HuH-7 (cell line): ENCODE measurements around the gene CFD.
A peak's percentile ranks its signal among the peaks of the same experiment; 100 is the strongest.
"Not testable (repeated sequence)": the region's sequence is repeated elsewhere in the genome, so short reads cannot be mapped to it uniquely, and the experiment has no call there.

Experiments
- DNase-seq: peaks from one replicate; pipeline ENCODE4 v3.0.0; 2011; ENCODE audit warnings: low spot score

Gene CFD

DNA sequence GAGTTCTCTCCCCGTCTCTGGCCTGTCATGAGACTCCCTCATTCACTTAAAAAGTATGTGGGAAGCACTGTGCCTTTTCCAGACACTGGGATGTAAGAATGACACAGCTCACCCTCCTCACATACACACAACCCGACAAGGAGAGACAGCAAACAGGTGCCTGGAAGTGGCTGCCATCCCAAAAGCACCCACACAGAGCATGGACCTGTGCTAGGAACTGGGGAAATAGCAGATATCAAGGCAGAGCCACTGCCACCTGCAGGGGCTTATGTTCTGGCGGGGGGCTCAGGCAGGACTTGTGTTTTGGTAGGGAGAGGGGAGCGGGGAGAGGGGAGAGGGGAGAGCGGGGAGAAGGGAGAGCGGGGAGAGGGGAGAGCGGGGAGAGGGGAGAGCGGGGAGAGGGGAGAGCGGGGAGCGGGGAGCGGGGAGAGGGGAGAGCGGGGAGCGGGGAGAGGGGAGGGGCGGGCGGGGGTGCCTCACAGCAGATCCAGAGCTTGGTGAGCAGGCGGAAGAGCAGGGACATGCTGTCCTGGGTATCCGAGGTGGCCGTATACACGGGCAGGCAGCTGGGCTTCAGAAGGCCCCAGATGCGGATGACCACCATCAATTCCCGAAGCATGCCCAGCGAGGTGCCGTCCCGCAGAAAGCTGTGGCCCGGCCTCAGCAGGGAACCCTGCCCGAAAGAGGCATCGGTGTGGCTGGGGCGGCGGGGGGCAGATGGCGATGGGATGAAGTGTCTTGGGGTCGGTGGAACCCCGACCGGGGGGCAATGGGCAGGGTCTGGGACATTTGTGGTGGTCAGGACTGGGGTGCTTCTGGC, 12.2 kb downstream of the CFD start:
- DNase-seq = peak; percentile 79

DNA sequence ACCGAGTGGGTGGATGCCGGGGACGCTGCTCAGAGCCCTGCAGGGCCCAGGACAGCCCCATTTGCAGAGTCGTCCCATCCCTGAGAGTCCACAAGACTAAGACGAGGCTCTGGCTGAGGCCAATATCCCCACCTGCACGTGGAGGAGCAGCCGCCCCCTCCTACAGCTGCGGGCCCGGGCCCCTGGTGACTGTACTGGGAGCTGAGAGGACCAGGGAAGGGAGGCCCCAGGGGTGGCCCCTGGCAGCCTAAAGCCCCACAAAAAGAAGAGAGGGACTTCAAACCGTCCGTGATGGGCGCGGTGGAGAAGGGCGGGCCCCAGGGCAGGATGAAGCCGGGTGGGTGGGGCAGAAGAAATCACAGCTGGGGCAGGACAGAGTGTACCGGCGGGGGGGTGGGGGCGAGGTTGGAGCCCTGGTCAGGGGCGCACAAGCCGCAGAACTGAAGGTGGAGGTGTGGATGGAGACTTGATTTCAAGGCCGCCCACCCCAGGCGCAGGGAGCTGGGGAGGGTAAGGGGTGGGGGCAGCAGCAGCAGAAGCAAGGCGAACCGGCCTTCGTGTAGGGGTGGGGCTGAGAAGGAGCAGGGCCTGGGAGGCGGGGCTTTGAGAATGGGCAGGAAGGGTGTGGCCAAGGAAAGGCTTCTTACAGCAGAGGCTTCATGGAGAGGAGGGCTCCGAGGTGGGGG, 12.9 kb downstream of the CFD start:
- peak; percentile 57 for DNase-seq

- DNase-seq = peak; percentile 58
Measured at GRCh38 chr19:873084-873483, 13.6 kb downstream of the CFD start.

DNA sequence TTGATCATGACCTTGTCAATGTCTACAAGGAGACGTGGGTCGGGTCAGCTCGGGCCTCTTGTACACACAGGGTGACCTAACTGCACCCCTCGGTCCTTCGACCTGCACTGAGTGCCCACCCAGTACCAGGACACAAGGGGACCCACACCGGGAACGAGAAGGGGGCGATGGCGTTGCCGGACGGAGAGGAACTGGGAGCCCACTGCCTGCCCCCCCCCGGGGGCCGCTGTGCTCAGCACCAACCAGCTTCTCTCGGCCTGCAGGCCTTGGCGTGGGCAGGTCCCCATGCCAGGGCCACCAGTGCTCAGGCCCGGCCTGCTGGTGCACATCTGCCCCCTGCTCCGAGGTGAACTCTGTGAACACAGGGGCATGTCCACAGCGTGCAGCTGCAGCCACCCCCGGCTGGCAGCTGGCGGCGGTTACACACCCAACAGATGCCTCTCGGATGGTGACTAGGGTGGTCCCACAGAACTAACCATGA, 14.1 kb downstream of the CFD start:
- DNase-seq = no peak

DNA sequence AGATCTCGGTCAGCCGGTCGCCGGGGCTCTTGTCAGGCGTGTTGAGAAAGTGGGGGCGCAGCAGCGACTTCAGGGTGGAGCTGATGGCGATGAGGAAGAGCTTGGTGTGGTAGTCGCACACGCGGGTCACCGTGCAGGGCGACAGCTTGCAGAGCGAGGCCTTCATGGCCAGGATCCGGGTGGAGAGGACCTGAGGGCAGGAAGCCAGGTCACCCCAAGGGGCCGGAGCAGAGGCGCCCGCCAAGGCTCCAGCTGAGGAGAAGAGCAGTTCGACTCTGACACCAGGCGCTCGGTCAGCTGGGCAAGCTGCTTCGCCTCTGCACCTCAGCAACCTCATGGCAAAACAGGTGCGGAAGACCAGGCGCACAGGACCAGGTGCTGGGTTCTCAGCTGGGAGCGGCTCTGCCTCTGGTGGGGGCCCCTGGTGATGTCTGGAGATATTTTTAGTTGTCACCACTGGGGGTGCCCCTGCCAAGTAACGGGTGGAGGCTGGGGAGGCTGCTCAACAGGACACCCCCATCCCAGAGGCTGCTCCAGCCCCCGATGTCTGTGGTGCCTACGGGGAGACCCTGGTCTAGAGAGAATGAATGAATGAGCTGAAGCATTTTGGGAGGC, 15.9 kb downstream of the CFD start:
- no peak for DNase-seq

GRCh38 chr19:876089-876488, 16.6 kb downstream of the CFD start:
- no peak for DNase-seq

DNA sequence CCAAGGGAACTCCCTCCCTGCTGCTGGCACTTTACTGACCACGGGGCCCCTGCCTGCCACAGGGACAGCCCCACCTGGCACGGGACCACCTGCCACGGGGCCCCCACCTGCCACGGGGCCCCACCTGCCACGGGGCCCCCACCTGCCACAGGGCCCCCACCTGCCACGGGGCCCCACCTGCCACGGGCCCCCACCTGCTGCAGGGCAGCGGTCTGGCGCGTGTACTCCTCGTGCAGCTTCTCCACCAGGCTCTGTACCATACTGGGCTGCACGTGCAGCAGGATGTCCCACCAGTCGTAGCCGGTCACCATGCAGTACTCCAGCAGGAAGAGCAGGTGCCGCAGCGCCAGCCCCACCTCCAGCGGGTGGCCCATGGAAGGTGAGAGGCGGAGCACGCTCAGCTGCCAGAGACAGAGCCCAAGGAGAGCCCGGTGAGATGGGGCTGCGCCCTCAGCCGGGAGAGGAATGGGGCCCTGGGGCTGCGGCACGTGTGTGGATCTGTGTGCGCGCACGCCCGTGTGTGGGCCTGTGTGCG, 17.4 kb downstream of the CFD start:
- no peak for DNase-seq

DNA sequence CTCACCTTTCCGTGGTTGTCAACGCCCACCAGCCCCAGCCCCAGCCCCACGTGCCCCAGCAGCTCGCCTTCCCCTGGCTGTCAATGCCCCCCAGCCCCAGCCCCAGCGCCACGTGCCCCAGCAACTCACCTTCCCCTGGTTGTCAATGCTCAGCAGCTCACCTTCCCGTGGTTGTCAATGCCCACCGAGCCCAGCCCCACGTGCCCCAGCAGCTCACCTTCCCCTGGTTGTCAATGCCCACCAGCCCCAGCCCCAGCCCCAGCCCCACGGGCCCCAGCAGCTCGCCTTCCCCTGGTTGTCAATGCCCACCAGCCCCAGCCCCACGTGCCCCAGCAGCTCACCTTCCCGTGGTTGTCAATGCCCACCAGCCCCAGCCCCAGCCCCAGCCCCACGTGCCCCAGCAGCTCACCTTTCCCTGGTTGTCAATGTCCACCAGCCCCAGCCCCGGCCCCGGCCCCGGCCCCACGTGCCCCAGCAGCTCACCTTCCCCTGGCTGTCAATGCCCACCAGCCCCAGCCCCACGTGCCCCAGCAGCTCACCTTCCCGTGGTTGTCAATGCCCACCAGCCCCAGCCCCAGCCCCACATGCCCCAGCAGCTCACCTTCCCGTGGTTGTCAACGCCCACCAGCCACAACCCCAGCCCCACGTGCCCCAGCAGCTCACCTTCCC, 18.7 kb downstream of the CFD start:
- DNase-seq = not testable (repeated sequence)

- DNase-seq = not testable (repeated sequence)
Measured at GRCh38 chr19:878751-879561, 19.5 kb downstream of the CFD start.

DNA sequence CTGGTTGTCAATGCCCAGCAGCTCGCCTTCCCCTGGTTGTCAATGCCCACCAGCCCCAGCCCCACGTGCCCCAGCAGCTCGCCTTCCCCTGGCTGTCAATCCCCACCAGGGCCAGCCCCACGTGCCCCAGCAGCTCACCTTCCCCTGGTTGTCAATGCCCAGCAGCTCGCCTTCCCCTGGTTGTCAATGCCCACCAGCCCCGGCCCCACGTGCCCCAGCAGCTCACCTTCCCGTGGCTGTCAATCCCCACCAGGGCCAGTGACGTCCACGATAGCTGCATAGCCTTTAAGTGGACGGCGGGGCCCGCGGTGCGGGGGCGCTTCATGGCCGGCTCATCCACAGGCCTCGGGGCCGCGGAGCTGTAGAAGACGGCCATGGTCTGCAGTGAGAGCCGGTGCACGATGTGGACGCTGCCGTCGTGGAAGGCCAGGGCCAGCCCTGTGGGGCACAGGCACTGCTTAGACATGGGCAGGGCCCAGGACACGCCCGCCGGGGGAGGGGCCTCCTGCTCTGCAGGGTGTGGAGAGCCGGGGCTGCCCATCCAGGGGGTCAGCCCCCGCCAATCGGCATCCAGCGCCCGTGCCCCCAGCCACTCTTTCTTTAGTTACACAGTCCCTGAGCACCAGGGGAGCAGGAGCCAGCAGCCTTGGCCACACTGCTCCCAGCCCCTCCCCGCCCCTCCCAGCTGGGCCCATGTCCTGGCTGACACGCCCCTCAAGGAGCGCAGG, 20.4 kb downstream of the CFD start:
- DNase-seq = no peak

DNA sequence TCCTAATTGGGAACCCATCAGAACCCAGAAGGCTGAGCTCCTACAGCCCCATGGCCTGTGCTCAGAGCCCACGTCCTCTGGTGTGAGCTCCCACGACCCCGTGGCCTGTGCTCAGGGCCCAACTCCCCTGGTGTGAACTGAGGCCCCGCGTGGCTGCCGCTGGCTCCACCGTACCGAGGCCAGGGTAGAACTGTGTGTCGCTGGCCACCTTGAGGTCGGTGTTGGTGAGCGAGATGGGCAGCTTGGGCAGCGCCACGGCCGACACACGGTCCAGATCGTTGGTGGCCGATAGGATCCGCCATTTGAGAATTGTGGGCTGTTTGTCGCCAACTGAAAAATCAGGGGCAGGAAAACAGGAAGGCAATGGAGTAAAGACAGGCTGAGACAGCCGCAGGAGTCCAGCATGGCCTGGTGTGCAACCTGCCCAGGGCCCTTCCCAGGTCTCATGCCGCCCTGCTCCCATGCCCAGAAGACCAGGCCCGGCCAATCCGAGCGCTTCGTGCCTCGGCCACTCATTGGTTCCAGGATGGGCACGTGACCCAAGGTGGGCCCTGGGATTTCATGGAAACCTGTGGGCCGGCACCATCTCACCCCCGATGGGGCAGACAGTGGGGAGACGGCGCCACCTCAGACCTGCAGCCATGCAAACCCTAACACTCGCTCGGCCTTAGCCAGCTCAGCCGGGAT, 22.1 kb downstream of the CFD start:
- DNase-seq = no peak

DNA sequence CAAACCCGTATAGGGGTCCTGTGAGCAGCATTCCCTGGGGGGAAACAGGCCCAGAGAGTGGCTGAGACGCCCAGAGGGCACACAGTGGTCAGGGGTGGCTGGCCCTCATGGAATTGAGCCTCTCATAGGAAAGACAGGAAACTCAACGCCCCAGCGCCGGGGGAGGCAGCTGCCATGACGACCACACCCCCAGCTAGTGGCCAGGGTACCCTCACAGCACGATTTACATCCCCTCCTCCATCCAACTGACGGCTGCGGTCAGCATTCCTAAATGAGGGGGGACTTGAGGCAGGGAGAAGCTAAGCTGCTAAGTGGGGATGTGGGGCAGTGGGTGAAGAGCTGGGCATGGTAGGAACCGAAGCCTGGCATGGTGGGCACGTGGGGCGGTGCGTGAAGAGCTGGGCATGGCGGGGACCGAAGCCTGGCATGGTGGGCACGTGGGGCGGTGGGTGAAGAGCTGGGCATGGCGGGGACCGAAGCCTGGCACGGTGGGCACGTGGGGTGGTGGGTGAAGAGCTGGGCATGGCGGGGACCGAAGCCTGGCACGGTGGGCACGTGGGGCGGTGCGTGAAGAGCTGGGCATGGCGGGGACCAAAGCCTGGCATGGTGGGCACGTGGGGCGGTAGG, 23.5 kb downstream of the CFD start:
- no peak for DNase-seq

DNA sequence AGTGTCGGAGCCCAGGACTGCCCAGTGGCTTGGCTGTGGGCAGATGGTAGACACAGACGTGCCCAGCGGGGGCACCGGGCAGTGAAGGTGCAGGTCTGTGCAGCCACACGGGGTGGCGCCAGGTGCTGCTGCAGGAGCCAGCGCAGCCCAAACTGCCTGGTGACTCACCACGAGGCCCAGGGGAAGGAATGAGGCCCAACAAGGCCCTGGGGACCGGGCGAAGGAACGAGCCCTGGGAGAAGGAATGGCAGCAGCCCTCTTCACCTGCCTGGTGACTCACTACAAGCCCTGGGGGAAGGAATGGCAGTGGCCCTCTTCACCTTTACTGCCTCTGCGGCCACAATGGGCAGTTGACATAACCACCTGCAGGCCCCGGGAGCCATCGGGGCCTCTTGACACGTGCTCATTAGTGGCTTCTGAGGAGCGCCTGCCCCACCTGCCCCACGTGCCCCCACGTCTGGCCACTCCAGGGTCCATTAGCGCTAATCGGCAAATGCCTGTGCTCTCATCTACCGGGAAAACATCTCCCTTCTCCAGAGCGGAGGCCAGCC, 24.3 kb downstream of the CFD start:
- DNase-seq = no peak

DNA sequence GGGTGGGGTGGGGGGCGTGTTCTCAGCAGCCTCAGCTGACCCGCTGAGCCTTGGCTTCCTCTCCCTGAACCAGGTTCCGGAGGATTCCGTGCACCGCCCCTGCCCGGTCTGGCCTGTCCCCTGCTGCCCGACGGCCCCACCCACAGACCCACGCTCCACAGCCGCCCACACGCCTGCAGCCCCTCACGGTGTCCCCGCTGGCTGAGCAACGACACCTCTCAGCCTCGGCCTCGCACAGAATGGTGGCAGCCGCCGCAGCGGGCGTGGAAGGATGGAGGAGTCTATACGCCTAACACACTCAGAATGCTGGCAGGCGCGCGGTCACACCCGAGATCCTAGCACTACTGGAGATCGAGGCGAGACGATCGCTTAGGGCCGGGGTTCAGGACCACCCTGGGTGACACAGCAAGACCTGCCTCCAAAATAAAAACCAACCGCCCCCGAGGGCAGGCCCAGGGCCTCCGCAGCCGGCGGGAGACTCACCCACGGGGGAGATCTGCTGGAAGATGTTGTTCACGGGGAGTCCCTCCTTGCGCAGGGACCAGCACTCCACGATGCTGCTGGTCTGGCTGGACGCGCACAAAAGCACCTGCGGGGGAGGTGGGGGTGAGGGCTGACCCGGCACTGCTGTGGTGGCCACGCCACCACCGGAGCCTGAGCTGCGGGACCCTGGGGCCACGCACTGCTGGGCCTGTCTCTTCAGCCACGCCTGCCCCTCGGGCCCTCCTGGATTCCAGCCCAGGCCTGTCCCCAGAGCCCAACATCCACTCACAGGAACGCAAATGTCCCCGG, 25.2 kb downstream of the CFD start:
- DNase-seq = no peak

GRCh38 chr19:885536-886224, 26.2 kb downstream of the CFD start:
- DNase-seq = no peak

DNA sequence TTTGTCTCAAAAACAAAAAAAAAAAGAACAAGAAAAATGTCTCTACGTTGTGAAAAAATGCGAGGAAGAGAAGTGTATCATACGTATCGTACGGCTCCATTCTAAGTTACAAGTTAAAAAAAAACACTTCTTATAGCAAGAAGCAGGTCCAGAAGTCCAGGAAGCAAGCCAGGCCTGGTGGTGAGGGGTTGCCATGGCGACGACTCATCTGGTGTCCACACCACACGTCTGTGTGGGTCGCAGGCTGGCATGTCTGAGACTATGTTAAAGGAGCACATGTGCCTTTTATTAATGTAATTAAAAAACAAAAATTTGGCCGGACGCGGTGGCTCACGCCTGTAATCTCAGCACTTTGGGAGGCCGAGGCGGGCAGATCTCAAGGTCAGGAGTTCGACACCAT, 27.6 kb downstream of the CFD start:
- DNase-seq = no peak

DNA sequence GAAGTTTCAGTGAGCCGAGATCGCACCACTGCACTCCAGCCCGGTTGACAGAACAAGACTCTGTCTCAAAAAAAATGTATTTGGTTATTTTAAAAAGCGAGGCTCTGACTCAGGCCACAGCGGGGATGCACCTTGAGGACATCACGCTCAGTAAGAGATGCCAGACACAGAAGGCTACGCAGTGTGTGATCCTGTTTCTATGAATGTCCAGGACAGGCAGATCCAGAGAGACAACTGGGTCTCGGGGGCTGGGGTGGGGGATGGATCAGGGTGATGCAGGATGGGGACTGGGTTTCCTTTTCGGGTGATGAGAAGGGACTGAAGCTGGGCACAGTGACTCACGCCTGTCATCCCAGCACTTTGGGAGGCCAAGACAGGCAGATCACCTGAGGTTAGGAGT, 28.1 kb downstream of the CFD start:
- no peak for DNase-seq
